ENCODE results near the gene TBC1D4.

Gene TBC1D4

GRCh38 chr13:75383064-75383715 lies 98.8 kb downstream of the TBC1D4 start:
- DNase-seq, result no peak

DNA sequence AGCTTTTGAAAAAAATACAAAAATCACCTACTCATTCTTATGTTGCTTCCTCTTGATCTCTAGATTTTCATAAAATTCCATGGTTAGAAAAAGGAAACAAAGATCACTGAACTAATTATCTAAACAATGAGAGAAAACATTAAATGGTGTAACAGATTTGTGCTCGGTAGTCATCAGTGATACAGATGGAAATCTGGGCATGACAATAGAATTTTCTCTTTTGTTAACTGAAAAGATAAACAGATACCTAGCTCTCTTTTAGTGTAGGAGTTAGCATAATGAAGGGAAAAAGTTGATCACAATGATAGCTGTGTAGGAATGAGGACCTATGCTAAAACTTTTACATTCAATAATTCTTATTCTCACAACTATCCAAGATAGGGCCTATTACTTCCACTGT lies 103.7 kb downstream of the TBC1D4 start:
- DNase-seq, result no peak

GRCh38 chr13:75376792-75377402 lies 105.1 kb downstream of the TBC1D4 start:
- no peak for DNase-seq

GRCh38 chr13:75375329-75375728 lies 106.6 kb downstream of the TBC1D4 start:
- DNase-seq, result no peak

GRCh38 chr13:75373988-75374387 lies 108.0 kb downstream of the TBC1D4 start:
- DNase-seq, result no peak

DNA sequence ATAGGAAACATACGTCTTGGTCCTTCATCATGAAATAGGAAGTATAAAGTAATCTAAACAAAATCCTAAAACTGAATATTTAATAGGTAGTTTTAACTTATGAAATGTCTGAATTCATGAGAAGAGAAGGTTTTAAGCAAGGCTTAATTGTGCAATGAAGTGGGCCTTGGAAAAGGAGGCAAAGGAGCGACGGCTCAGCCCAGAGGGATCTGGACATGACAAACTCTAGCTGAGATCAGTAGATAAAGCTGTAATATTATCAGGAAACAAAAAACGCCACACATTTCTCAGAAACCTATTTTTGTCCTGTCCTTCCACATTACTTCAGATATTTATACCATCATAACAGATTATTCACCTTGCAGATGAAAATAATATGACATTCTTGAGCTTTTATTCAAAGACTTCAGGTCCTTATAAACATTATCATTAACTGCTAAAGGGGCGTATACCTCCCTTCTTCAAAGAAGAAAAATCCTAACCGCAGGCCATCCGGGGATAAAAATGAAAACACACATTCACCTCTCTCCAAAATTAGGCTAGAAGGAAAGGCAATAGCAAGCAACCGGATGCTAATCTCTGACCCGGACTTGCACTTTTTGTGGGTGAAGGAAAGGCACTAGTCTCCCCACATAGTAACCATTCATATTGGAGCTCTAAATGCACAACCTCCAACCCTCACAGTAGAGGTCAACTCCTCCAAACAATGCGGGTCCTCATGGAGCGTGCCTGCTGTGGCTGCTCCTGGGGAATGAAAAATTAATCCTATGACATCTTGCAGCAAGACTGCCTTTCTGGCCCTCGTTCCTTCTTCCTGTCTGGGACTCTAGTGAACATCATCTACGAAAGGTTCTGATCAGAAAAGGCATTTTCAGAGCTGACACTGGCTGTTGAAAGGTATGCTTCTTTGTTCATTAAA lies 108.8 kb downstream of the TBC1D4 start:
- DNase-seq, result peak; percentile 41

DNA sequence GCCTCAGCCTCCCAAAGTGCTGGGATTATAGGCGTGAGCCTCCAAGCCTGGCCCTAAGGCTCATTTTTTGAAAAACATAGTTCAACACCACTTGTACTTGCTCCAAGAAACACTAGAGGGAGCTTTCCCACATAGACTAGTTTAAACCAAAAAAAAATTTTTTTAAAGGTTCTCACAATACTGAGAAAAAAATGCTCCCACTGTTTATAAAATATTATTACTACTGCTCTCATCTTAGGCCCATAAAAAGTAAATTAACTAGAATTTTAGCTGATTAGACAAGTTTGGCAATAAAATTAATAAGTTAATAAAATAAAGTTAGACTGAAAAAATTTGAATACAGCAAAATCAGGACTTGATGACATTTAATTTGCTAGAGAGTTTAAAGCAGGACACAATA lies 109.5 kb downstream of the TBC1D4 start:
- peak; percentile 89 for DNase-seq

DNA sequence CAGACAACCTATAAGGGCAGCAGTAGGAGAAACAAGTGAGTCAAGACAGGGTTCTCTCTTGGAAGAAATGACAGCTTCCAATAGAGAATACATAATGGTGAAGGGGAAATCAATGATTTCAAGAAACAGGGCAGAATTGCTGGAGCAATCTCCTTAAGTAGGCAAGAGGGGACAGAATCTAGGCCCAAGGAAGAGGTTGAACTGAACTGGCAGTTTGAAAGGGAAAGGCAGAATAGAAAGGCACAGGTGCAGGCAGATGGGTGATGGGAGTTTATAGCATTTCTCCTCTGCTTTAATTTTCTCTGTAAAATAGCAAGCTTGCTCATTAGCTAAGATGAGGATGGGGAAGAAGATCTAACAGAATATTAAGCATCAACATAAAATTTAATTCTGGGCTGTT lies 110.8 kb downstream of the TBC1D4 start:
- DNase-seq, result no peak

GRCh38 chr13:75370774-75371173 lies 111.2 kb downstream of the TBC1D4 start:
- DNase-seq, result no peak

- no peak for DNase-seq
Measured at GRCh38 chr13:75369981-75370380, 112.0 kb downstream of the TBC1D4 start.

DNA sequence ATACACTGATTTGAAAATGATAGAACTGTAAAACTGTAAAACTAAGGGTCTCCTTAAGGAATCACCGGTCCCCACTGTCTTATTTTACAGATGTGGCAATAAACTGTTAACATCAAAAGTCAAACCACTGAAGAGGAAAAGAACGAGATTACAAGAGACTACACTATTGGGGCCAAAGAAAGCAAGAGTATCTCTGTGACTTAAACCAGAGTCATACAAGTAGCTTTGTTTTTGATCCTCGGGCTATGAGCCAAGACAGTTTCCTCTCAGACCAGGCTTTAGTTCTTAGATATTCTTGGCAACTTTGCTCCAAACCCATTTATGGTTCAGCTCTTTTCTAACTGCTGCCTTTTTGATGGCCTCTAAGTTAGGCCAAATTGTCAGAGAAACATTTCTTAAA lies 113.8 kb downstream of the TBC1D4 start:
- DNase-seq, result no peak

GRCh38 chr13:75366380-75367280 lies 115.3 kb downstream of the TBC1D4 start:
- no peak for DNase-seq

- no peak for DNase-seq
Measured at GRCh38 chr13:75365724-75366173, 116.2 kb downstream of the TBC1D4 start.

- DNase-seq, result no peak
Measured at GRCh38 chr13:75364131-75364713, 117.7 kb downstream of the TBC1D4 start.

GRCh38 chr13:75363371-75363770 lies 118.6 kb downstream of the TBC1D4 start:
- no peak for DNase-seq

- DNase-seq, result no peak
Measured at GRCh38 chr13:75362026-75362425, 119.9 kb downstream of the TBC1D4 start.

DNA sequence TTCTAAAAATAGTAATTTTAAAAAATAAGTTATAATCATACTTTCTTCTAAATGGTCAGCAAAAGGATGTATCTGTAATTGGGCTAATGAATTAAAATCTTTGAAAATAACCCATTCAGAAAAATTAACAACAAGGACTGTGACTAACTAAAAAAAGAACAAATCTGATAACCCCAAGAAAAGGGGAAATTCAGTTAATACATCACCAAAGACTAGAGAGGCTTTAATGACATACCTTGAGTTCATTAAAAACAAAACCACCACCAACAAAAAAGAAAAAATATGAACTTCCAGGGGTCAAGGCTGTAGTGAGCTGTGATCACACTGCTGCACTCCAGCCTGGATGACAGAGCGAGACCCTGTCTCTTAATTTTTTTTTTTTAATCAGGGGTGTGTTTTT lies 121.8 kb downstream of the TBC1D4 start:
- no peak for DNase-seq

- DNase-seq, result no peak
Measured at GRCh38 chr13:75359266-75359665, 122.7 kb downstream of the TBC1D4 start.

GRCh38 chr13:75357576-75358289 lies 124.2 kb downstream of the TBC1D4 start:
- peak; percentile 91 for DNase-seq

DNA sequence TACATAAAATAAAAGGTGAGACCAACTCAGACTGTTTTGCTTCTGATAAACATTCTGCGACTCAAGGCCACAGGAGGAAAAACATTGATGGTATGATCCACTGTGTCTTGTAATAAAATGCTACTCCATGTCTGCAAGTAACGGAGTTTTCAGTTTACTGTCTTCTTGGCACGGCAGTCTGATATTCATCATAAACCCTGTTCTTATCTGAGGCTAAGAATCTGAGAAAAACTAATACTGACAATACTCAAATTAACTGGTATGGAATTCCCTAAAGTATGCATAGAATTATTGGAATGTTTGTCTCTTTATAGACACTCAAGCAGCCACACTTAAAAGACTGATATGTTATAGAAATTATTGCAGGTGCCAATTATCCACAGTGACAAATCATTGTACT lies 125.5 kb downstream of the TBC1D4 start:
- DNase-seq, result no peak

DNA sequence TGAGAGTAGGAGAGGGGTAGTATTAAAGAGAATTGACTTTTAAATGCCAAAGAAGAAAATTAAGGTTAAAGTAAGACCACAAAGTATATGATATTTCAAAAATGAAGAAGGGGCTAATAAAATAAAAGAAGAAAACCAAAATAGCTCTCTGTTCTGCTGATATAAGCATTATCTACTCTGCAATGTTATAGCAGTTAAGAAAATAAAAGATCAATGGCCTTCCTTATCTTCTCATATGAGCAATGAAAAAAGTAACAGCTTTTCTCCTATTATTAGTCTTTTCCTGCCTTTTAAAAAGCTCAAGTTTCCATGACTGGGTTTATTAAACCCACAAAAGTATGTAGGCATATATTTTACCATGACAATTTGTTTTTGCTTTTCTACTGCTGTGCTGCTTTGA lies 126.4 kb downstream of the TBC1D4 start:
- no peak for DNase-seq

DNA sequence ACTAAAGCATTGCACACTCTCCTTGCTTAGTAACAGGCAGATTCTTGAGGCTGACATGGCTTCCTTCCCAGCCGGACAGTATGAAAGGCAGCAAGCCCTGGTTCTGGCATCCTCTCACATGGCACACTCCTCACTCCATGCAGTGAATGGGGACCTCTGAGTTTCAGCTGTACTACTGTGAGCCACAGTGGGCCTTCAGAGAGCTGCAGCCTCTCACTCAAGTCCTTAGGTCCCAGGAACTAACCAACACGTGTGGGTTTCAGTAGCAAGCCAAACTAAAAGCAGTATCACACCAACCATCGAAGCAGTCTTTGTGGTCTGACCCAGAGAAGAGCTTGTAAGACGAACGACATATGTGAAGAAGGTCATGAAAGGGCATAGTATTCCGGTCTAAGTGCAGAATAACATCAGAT lies 128.2 kb downstream of the TBC1D4 start:
- DNase-seq, result no peak

All from hematopoietic multipotent progenitor cell treated with erythropoietin and hydrocortisone succinate and interleukin-3 and kit ligand, for 6 days (in vitro differentiated cells).